ENCODE results near the gene MYH11. TPM values are rescaled to one million over a fixed set of nuclear protein-coding genes. Genes with fewer than 3 reads are reported as not detected.

The MYH11 gene
- total and polyA plus RNA-seq, 10 of the 15 experiments (the other 5 are each of a cell fraction or from before 2014, with no cell fraction given) = 0.01 to 1.9 (median 0.13) TPM; not detected in 1

DNA sequence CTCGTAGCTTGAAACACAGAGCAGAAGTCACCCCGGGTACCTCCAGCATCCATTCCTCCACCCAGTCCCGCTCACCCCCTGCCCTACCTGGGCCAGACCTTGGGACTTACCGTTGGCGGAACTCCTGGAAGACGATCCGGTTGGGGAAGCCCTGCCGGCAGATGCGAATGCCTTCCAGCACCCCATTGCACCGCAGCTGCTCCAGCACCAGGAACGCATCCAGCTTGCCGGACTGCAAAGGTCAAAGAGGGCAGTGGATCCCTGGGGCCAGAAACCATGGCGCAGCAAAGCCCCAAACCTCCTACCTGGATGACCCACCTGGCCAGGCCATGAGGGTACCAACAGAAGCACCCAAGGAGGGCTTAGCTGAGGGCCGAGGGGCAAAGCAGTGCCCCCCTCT, 108.9 kb downstream of the MYH11 start:
- TF ChIP-seq RAD21 (IDR thresholded peaks at IDR 0.05; ENCODE audit: insufficient read depth, low read depth, low read length) (no peak), SPI1 (IDR thresholded peaks at IDR 0.05; ENCODE audit: borderline replicate concordance, insufficient read depth, low read depth, low read length) (no peak)
- H3K4me2 ChIP-seq (ENCODE audit: control insufficient read depth, insufficient read depth) = no peak overlapping the region
- no peak overlapping the region for H3K4me3 ChIP-seq
- SMC1A ChIA-PET (ENCODE audit: uncharacterized antibody, unreplicated experiment) = no interaction called here
- H3K27me3 ChIP-seq (replicated peaks in 1 of 2; ENCODE audit: control insufficient read depth in 2 of 2, insufficient read depth in 2 of 2, low read length in 1 of 2) = no peaks in the 10 kb centered on the region
- CTCF ChIA-PET = interaction anchor here (1.2 kb wide), 1 partner anchor 380 kb away, joined by 3 read pairs; no protein-coding TSS in a partner anchor
- no peaks in the 10 kb centered on the region for H3K9me3 ChIP-seq (replicated peaks; ENCODE audit: control insufficient read depth, insufficient read depth, low read length)
- no peak overlapping the region for H2AFZ ChIP-seq (ENCODE audit: control insufficient read depth, low read depth, low read length)
- 65% methylated on average over 14 of the region's 14 CpGs for WGBS (ENCODE audit: insufficient coverage, insufficient replicate concordance, low lambda C conversion rate, missing lambda C conversion rate)
- POLR2A ChIA-PET = no interaction called here
- H3K27ac ChIP-seq (ENCODE audit: control insufficient read depth, insufficient read depth) = no peak overlapping the region
- H3K36me3 ChIP-seq (ENCODE audit: control insufficient read depth in 2 of 2, insufficient read depth in 2 of 2, low read length in 1 of 2) = no peaks in the 10 kb centered on the region
- in situ Hi-C loops (cut with MboI) (no loop called here), intact Hi-C loops (cut with micrococcal nuclease; ENCODE audit: unreplicated experiment) (no loop called here)
- ATAC-seq (no peak), FAIRE-seq (no peak), DNase-seq (ENCODE audit: low read depth, low spot score) (no peak)
- H3K4me1 ChIP-seq (ENCODE audit: control insufficient read depth, insufficient read depth, low read length) = no peaks in the 10 kb centered on the region
- H3K9ac ChIP-seq (ENCODE audit: control insufficient read depth, insufficient read depth, low read length) = no peak overlapping the region
- RAD21 ChIA-PET (ENCODE audit: unreplicated experiment) = no interaction called here
- no peaks in the 10 kb centered on the region for H3K79me2 ChIP-seq (ENCODE audit: control insufficient read depth, insufficient read depth, low read length)
- H4K20me1 ChIP-seq (ENCODE audit: control insufficient read depth, insufficient read depth) = no peaks in the 10 kb centered on the region
- no TSS peak for BruUV-seq (replicated peaks)

DNA sequence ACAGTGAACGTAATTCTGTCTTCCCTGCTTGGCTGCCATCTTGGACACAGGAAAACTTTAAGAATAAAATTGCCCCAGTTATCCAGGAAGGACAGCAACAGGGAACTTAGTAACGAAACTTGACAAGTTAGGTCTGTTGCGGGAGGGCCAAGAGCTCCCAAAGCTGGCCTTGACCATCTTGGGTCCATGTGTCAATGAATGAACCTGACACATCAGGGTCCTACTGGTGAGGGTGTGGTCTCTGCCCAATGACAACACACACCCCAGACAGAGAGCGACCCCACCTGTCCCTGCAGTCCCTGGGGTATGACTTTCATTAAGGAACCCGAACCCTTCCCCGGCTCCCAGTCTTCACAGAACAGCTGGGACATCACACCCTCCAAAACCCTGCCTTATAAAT, 110.5 kb downstream of the MYH11 start:
- no peaks in the 10 kb centered on the region for H3K79me2 ChIP-seq (ENCODE audit: control insufficient read depth, insufficient read depth, low read length)
- intact Hi-C loops (cut with micrococcal nuclease; ENCODE audit: unreplicated experiment) = no loop called here
- H3K9me3 ChIP-seq (replicated peaks; ENCODE audit: control insufficient read depth, insufficient read depth, low read length) = no peaks in the 10 kb centered on the region
- ChIA-PET POLR2A (interaction anchor here (0.5 kb wide), 1 partner anchor 16 kb away, joined by 7 read pairs; no protein-coding TSS in a partner anchor), SMC1A (ENCODE audit: uncharacterized antibody, unreplicated experiment) (no interaction called here), CTCF (no interaction called here), RAD21 (ENCODE audit: unreplicated experiment) (no interaction called here)
- no peak overlapping the region for H3K27ac ChIP-seq (ENCODE audit: control insufficient read depth, insufficient read depth)
- no peaks in the 10 kb centered on the region for H3K27me3 ChIP-seq (replicated peaks in 1 of 2; ENCODE audit: control insufficient read depth in 2 of 2, insufficient read depth in 2 of 2, low read length in 1 of 2)
- BruUV-seq (replicated peaks) = no TSS peak
- no peaks in the 10 kb centered on the region for H4K20me1 ChIP-seq (ENCODE audit: control insufficient read depth, insufficient read depth)
- TF ChIP-seq ZNF622 (IDR thresholded peaks at IDR 0.05) (no peak), JUNB (IDR thresholded peaks at IDR 0.05) (no peak)
- TF ChIP-seq, protein P1, sequence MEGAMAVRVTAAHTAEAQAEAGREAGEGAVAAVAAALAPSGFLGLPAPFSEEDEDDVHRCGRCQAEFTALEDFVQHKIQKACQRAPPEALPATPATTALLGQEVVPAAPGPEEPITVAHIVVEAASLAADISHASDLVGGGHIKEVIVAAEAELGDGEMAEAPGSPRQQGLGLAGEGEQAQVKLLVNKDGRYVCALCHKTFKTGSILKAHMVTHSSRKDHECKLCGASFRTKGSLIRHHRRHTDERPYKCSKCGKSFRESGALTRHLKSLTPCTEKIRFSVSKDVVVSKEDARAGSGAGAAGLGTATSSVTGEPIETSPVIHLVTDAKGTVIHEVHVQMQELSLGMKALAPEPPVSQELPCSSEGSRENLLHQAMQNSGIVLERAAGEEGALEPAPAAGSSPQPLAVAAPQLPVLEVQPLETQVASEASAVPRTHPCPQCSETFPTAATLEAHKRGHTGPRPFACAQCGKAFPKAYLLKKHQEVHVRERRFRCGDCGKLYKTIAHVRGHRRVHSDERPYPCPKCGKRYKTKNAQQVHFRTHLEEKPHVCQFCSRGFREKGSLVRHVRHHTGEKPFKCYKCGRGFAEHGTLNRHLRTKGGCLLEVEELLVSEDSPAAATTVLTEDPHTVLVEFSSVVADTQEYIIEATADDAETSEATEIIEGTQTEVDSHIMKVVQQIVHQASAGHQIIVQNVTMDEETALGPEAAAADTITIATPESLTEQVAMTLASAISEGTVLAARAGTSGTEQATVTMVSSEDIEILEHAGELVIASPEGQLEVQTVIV (IDR thresholded peaks at IDR 0.05; ENCODE audit: borderline replicate concordance, partially characterized antibody) = no peak
- in situ Hi-C loops (cut with MboI) = no loop called here
- ATAC-seq (no peak), FAIRE-seq (no peak), DNase-seq (ENCODE audit: low read depth, low spot score) (no peak)
- H3K4me3 ChIP-seq = no peak overlapping the region
- H2AFZ ChIP-seq (ENCODE audit: control insufficient read depth, low read depth, low read length) = no peak overlapping the region
- no peak overlapping the region for H3K4me2 ChIP-seq (ENCODE audit: control insufficient read depth, insufficient read depth)
- H3K36me3 ChIP-seq (ENCODE audit: control insufficient read depth in 2 of 2, insufficient read depth in 2 of 2, low read length in 1 of 2) = no peaks in the 10 kb centered on the region
- WGBS (ENCODE audit: insufficient coverage, insufficient replicate concordance, low lambda C conversion rate, missing lambda C conversion rate) = 63% methylated on average over 6 of the region's 6 CpGs
- no peak overlapping the region for H3K9ac ChIP-seq (ENCODE audit: control insufficient read depth, insufficient read depth, low read length)
- no peaks in the 10 kb centered on the region for H3K4me1 ChIP-seq (ENCODE audit: control insufficient read depth, insufficient read depth, low read length)
